NCI-H524 treated with DMSO at 0.1 percent for 48 hours (cell line): ENCODE measurements around the gene B9D2.
A peak's percentile ranks its signal among the peaks of the same experiment; 100 is the strongest.
"Not testable (repeated sequence)": the region's sequence is repeated elsewhere in the genome, so short reads cannot be mapped to it uniquely, and the experiment has no call there.

Experiments used
- DNase-seq: peaks from one replicate; lab custom pipeline; 2025; lab: John Stamatoyannopoulos, UW

Gene B9D2

DNA sequence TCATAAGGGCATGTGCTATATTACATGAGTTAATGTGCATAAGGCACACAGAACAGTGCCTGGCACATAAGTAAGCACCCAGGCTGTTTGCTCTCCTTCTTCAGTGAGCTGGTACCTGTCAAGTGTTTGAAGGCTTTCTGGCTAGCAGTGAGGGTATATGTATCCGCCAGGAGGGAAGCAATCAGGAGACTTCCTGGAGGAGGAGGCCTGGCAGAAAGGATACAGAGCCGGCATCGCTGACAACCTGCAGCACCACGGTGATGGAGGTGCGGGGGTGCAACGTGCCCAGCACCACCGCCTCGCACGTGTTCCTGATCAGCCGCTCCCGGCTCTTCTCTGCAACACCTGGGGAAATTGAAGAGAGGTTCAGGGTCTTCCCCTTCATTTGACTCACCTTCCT is 27.7 kb upstream of the B9D2 start:
- DNase-seq = no peak

DNA sequence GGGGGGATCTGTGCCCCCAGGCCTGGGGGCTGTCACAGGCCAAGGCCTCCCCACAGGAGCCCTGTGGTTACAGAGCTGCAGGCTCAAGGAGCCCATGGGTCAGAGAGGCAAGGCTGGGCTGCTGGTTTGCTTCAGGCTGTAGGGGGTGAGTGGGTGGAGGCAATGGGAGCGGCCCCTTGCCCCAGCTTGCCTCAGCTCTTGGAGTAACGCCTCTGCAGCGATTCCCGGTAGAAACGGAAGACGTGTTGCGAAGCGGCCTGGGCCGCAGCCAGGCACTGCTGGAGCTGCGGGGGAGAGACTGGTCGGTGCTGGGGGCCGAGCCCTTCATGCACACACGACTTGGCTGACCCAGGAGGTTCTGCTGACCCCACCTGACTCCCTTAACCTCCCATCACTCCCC is 22.5 kb upstream of the B9D2 start:
- DNase-seq = no peak

DNA sequence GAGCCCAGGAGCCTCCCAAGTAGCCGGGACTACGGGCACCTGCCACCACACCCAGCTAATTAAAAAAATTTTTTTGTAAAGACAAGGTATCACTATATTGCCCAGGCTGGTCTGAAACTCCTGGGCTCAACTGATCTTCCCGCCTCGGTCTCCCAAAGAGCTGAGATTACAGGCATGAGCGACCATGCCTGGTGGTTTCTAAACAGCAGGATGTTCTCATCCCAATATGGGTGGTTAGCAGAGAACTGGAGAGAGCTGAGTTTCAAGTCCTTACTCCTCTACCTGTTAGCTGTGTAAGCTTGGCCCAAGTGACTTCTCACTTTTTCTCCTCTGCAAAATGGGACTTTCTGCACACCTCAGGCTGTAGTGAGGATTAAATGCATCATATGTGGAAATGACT is 20.4 kb upstream of the B9D2 start:
- no peak for DNase-seq

DNA sequence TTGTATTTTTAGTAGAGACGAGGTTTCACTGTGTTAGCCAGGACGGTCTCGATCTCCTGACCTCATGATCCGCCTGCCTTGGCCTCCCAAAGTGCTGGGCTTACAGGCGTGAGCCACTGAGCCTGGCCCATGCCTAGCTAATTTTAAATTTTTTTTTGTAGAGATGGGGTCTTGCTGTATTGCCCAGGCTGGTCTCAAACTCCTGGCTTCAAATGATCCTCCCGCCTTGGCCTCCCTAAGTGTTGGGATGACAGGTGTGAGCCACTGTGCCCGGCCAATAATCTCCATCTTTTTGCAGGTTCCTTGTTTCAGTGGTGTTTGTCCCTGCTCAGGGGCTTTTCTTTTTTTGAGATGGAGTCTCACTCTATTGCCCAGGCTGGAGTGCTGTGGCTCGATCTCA is 17.6 kb upstream of the B9D2 start:
- DNase-seq = not testable (repeated sequence)

DNA sequence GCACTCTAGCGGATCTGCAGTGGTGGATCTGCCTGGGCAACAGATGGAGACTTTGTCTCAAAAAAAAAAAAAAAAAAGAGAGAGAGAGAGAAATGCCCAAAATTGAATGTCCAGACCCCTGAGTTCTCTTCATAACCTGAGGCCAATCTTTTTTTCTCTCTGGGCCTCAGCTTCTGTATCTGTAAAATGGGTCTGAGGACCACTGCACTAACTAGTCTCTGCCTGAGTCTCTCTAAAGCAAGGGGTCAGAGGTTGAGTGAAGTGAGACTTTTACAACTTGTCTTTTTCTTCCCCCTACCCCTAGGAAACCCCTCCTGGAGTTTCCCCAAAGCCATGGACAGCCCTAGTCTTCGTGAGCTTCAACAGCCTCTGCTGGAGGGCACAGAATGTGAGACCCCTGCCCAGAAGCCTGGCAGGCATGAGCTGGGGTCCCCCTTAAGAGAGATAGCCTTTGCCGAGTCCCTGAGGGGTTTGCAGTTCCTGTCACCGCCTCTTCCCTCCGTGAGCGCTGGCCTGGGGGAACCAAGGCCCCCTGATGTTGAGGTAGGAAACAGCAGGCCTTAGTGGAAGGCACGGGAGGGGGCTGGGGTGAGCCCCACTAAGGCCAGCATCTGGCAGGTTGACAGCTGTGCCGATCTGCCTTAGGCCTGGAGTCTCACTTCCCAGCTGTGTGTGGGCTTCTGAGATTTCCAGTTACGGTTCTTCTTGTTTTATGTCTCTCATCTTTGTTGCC is 14.2 kb upstream of the B9D2 start:
- DNase-seq = peak; percentile 15

DNA sequence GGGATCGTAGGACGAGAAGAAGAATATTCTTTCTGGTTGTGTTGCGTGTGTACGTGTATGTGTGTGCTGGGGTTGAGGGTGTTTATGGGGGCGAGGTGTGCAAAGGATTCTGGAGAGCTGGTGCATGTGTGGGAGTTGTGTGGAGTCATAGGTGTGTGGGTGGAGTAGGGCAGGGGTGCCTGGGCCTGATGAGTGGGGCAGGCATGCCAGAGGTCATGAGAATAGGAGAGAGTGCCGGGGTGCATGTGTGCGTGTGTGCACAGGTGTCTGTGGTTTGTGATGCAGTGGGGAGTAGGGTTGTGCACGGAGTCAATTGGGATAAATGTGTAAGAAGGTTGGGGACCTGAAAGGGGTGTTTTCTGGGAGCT is 13.0 kb upstream of the B9D2 start:
- DNase-seq = no peak

DNA sequence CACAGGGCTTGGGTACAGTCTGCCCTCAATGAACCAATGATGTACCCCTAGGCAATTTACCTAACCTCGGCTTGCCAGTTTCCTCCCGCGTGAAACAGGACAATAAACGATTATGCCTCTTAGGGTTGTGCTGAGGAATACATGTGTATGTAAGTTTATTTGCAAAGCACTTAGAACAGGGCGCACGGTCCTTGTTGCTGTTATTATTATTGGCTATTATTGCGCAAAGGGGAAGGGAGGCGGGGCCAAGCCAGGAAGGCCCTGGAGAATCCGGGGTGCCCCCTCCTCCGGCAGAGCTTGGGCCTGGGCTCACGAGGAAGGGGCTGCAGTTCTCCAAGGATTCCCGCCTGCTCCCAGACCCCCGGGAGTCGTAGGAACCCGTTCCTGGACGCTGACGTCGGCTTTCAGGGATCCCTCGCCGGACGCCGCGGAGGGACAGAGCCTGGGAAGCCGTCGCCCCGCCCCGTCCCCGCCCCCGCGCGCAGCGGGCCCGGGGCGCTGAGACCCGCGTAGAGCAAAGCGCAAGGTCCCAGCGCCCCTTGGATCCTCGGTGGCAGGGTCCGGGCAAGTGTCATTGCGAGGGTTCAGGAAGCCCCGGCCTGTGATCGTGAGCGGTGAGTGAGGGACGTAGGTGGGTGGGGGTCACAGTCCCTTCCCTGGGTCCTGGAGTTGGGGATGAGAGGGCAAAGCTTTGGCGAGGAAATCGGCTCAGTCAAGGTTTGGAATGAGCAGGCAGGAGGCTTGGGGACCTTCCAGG is 12.5 kb upstream of the B9D2 start, which contains the start of gene TMEM91:
Gene TMEM91, plus strand, starts transcription at position 293 of the 757 bp plus-strand sequence. CDS start 1,777 bp downstream, outside the sequence.
- no peak for DNase-seq

DNA sequence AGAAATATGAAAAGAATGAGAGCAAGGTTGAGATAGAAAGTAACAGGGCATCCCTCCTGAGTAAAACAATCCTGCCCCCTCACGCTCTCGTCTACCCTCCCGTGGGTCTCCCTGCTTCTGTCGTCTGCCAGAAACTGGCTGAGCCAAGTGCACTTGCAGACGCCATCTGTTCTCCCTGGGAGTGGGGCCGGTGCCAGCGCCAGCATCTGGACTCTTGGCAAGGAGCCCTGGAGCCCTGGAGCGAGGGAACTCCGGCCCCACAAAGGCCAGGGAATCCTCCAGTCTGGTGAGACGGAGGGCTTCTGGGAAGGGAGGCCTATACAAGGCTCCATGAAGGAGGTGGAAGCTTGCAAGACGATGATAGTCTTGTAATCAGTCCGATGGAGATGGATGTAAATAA is 10.0 kb upstream of the B9D2 start:
- DNase-seq = peak; percentile 93

DNA sequence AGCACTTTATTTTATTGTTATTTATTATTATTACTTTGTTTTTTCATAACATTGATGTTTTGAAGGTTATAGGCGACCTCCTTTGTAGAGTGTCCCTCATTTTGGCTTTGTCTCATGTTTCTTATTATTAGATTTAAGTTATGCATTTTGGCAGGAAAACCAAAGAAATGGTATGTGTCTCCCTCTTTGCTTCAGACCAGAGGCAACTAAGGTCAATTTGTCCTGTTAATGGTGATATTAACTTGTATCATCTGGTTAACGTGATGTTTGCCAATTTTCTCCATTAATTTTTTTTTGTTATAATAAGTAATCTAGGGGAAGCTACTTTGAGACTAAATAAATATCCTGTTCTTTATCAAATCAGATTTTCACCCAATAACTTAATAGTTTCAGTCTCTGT is 8.6 kb upstream of the B9D2 start:
- no peak for DNase-seq

DNA sequence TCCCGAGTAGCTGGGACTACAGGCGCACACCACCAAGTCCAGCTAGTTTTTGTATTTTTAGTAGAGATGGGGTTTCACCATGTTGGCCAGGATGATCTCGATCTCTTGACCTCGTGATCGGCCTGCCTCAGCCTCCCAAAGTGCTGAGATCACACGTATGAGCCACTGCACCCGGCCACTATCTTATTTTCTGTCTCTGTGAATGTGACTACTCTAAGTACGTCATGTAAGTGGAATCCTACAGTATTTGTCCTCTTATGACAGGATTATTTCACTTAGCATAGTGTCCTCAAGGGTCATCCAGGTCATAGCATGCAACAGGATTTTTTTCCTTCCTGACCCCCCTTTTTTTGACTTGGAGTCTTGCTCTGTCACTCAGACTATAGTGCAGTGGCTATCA is 7.6 kb upstream of the B9D2 start:
- DNase-seq = no peak

DNA sequence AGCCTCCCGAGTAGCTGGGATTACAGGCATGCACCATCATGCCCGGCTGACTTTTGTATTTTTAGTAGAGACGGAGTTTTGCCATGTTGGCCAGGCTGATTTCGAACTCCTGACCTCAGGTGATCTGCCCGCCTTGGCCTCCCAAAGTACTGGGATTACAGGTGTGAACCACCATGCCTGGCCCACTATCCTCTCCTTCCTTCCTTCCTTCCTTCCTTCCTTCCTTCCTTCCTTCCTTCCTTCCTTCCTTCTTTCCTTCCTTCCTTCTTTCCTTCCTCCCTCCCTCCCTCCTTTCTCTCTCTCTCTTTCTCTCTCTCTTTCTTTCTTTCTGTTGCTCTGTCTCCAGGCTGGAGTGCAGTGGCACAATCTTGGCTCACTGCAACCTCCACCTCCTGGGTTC is 7.2 kb upstream of the B9D2 start:
- DNase-seq = not testable (repeated sequence)

DNA sequence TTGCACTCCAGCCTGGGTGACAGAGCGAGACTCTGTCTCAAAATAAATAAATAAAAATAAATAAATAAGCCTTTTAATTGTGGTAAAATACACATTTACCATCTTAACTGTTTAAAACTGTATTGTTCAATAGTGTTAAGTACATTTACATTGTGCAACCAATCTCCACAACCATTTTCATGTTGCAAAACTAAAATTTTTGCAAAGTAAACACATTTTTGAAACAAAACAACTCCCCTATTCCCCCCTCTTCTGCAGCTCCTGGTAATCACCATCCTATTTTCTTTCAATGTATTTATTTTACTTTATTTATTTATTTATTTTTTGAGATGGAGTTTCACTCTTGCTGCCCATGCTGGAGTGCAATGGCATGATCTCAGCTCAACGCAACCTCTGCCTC is 5.8 kb upstream of the B9D2 start:
- DNase-seq = no peak

DNA sequence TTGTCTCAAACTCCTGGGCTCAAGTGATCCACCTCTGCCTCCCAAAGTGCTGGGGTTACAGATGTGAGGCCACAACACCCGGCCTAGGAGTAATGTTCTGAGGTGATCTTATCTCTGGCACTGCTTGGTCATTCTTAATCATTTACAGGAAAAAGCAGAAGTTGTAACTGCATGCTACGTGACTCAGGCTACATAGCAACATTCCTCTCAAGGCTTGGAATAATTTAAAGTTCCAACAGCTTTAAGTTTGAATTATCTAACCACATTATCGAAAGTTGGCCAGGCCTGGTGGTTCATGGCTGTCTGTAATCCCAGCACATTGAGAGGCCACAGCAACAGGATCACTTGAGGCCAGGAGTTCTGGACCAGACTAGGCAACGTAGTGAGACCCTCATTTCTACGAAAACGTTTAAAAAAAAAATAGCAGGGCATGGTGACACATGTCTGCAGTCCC is 3.9 kb upstream of the B9D2 start:
- no peak for DNase-seq

DNA sequence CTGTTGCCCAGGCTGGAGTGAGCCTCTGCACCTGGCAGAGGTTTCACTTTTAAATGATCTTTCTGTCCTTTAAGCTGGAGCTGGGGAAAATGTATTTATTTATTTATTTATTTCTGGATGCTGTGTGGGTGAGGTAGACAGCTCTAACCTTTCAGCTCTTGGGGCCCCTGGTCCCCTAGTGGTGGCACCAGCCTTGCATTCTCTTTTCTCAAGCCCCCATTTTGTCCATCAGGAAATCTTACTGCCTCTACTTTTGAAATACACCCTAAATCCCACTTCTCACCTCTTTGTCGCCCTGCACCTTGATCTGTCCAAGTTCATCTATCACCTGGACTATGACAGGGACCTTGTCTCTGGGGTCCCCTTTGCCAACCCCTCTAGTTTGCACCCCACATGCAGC is 2.1 kb upstream of the B9D2 start:
- no peak for DNase-seq

DNA sequence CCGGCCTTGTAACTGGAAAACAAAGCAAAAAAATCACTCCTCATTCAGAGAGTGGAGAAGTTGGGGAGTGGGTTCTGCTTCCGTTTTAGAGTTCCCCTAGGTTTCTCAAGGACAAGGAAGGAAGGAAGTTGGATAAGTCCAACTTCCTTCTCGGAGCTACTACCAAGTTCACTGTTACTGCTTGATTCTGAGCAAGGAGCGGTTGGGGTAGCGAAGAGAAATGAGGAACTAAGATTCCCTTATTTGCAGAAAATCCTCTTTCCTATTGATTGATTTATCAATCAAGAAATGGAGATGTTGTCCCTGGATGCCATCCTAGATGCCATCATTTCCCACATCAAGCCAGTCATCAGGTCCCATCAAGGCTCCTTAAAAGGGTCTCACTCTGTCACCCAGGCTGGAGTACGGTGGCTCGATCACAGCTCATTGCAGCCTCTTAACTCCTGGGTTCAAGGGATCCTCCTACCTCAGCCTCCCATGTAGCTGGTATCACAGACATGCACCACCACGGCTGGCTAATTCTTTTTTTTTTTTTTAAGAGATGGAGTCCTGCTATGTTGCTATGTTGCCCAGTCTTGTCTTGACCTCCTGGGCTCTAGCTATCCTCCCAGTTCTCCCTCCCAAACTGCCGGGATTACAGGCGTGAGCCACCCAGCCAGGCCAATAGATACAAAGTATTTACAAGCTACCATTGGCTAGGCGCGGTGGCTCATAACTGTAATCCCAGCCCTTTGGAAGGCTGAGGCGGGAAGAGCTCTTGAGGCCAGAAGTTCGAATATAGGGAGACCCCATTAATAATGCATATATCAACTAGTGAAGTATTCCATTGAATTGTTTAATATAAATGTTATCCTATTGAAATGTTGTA is 809 bp upstream of the B9D2 start:
- no peak for DNase-seq

DNA sequence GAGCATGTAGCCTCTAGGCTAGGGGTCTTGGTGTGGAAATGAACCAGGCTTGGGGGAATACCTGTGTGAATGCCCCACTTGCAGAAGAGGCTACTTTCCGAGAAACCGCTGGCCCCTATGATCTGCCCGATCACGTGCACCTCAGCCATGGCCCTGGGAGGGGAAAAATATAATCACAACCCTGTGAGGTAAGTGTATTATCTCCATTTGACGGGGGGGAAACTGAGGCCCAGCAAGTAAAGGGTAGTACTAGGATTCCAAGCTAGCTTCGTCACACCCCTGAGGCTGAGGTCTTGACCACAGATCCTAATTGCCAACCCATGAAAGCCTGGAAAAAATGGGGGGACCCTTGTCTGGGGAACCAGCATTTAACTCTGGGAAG is 587 bp downstream of the B9D2 start:
- no peak for DNase-seq

DNA sequence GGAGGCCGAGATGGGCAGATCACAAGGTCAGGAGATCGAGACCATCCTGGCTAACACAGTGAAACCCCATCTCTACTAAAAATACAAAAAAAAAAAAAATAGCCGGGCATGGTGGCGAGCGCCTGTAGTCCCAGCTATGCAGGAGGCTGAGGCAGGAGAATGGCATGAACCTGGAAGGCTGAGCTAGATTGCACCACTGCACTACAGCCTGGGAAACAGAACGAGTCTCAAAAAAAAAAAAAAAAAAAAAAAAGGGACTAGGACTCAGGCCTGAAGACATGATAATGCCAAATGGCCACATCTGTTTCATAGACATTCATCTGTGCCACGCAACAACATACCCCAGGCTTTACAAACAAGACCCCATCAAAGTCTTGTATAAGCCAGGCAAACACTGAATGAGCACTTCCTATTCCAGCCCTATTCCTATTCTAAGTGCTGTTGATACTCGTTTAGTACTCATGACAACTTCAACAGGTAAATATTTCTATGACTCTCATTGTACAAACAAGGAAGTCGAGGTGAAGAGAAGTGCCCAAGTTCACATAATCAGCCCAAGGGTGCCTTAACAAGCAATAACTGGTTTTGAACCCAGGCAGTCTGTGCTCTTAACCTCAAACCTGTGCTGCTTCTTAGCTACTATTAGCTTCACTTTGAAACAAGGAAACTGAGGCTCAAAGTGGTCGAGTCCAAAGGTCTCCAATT is 1.7 kb downstream of the B9D2 start:
- DNase-seq = no peak

DNA sequence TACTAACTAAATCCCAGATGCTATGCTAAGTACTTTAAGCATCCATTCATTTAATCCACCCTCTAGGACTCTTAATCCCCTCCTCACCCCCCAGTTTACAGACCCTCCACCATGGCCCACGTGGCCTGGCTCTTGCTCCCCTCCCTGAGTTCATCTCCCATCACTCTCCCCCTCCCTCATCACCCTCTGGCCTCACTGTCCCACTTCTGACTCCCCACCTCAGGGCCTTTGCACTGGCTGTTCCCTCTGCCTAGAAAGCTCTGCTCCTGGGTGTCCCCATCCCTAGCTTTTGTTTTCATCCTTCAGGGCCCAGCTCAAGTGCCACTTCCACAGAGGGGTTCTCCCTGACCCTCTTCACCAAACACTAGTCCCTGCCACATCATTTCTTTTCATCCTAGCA is 4.2 kb downstream of the B9D2 start:
- peak; percentile 39 for DNase-seq

DNA sequence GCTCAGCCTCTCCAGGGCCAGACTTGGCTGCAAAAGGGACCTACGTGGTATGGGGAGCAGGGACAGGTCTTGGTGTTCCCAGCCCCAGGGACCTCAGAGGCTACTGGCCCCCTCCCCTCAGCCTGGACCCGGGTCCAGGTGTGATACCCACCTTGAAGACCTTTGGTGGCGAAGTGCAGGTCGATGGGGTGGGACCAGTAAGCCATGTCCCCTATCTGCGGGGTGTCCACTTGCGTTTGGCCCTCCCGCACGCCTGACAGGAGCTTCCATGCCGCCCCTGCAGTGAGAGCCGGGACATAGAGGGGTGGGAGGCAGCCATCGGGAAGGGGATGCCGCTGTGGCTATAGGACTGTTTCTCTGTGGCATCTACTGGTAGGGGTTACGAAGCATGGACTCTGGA is 6.2 kb downstream of the B9D2 start:
- DNase-seq = no peak

DNA sequence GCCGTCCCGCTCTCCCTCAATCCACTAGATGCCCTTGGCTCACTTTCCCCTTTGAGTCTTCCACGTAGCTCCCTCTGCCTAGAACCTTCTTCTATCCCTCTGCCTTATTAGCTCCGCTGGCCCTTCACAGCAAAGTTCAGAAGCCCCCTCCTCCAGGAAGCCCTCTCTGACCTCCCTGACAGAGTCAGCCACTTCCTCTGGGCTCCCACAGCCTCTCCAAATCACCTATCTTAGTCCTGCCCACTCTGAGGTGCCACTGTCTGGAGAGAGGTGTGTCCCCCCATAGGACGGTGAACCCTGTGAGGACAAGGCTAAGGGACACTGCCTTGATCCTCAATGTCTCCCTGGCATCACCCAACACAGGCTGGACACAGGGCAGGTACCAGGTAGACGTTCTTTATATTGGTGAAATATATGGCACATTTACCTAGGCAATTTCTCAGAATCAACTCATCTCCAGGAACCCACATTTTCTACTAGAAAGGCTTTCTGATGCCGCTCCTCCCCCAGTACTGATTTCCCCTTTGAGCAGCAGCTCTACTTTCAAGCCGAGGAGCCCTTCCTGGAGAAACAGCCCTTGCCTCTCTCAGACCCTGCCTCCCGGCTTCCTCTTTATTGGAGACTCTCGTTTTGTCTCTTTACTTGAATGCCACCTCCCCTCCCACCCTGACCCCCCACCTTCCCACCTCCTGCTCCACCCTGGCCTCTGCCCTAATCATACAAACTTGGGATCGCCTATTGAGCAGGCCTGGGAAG is 6.8 kb downstream of the B9D2 start:
- DNase-seq = no peak

DNA sequence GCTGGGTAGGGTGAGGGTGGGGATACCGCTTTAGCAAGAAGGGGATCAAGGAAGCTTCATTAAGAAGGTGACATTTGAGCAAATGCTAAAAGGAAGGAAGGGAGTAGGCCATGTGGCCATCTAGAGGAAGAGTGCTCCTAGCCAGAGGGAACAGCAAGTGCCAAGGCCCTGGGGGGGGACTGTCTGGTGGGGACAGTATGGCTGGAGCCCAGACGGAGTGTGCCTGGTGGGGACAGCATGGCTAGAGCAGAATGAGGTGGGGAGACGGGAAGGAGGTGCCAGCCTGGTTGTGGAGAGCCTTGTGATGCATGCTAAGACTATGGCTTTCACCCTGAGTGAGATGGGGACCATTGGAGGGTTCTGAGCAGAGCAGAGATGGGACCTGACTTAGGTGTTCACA is 8.1 kb downstream of the B9D2 start:
- DNase-seq = no peak
